Endothelial cell of umbilical vein (primary cell): ENCODE results near the gene IL36RN.

Source experiments
- CTCF ChIP-seq, 2 donors: IDR thresholded peaks; 1 replicate in 1 of 2; 2 replicates in 1 of 2; pipeline ENCODE4 v1.5.1; 2011; ENCODE audit warnings: low read length in 2 of 2, mild to moderate bottlenecking in 2 of 2, moderate library complexity in 2 of 2, control low read depth in 1 of 2, inconsistent platforms in 1 of 2, low read depth in 1 of 2; ENCODE audit not compliant: insufficient read depth in 1 of 2; ENCODE audit errors: extremely low read depth in 1 of 2
- EZH2 ChIP-seq: IDR thresholded peaks from 2 replicates; pipeline ENCODE4 v1.6.1; 2012; ENCODE audit warnings: borderline replicate concordance, low read depth, mild to moderate bottlenecking, moderate library complexity, low read length, inconsistent platforms; ENCODE audit not compliant: severe bottlenecking
- FOS ChIP-seq: IDR thresholded peaks from 2 replicates; pipeline ENCODE4 v1.6.1; 2011; ENCODE audit warnings: mild to moderate bottlenecking, low read length, moderate library complexity, borderline replicate concordance; ENCODE audit not compliant: insufficient read depth
- GATA2 ChIP-seq: IDR thresholded peaks from 2 replicates; pipeline ENCODE4 v1.7.0; 2011; ENCODE audit warnings: low read depth, mild to moderate bottlenecking, moderate library complexity, mixed read lengths, low read length; ENCODE audit not compliant: insufficient read length, insufficient read depth
- JUN ChIP-seq: IDR thresholded peaks from 2 replicates; pipeline ENCODE4 v1.6.1; 2011; ENCODE audit warnings: borderline replicate concordance, low read depth; ENCODE audit not compliant: insufficient read length, insufficient read depth
- MAX ChIP-seq: IDR thresholded peaks from 2 replicates; pipeline ENCODE4 v1.6.1; 2011; ENCODE audit not compliant: insufficient read depth, insufficient read length
- MYC ChIP-seq: IDR thresholded peaks from one replicate; pipeline ENCODE4 v1.6.1; 2011; ENCODE audit warnings: mild to moderate bottlenecking, low read depth, low read length
- POLR2A ChIP-seq: IDR thresholded peaks from 2 replicates; pipeline ENCODE4 v1.6.1; 2012; ENCODE audit warnings: low read depth, mild to moderate bottlenecking, control low read depth, low read length
- POLR2AphosphoS5 ChIP-seq: IDR thresholded peaks from 2 replicates; pipeline ENCODE4 v1.6.1; 2012; ENCODE audit warnings: low read depth, mild to moderate bottlenecking, control low read depth, low read length, moderate library complexity; ENCODE audit not compliant: insufficient read depth

- TF ChIP-seq CTCF (IDR thresholded peaks at IDR 0.05; ENCODE audit: extremely low read depth in 1 of 2, insufficient read depth in 1 of 2, low read depth in 1 of 2, low read length in 2 of 2) (no peak), FOS (no peak), POLR2A (no peak), EZH2 (no peak), GATA2 (no peak), MAX (no peak), POLR2AphosphoS5 (no peak), MYC (no peak), JUN (no peak)
Measured at GRCh38 chr2:113081488-113082210, 22.7 kb downstream of the IL36RN start.
